Transverse colon (tissue), 4 donors: ENCODE data around the gene TRIM8. TPM values are rescaled to one million over a fixed set of nuclear protein-coding genes. Genes with fewer than 3 reads are reported as not detected.
A peak's percentile ranks its signal among the peaks of the same experiment; 100 is the strongest.
"Not testable (repeated sequence)": the region's sequence is repeated elsewhere in the genome, so short reads cannot be mapped to it uniquely, and the experiment has no call there.

Source experiments
- DNase-seq: peaks from one replicate; pipeline ENCODE4 v3.0.0-alpha.2; 2019
- H3K27ac ChIP-seq, 4 donors: fragments of 200-600 bp; sonication (generic); 2 replicates each; pipeline ENCODE4 v1.5.1; 2016 to 2018; ENCODE audit warnings: inconsistent platforms in 4 of 4
- H3K27me3 ChIP-seq: fragments of 200-600 bp; sonication (generic); 2 replicates; pipeline ENCODE4 v1.5.1; 2017; ENCODE audit warnings: inconsistent platforms
- H3K36me3 ChIP-seq, 4 donors: fragments of 200-600 bp; sonication (generic); 2 replicates each; pipeline ENCODE4 v1.5.1; 2017 to 2019; ENCODE audit warnings: inconsistent platforms in 4 of 4
- H3K4me1 ChIP-seq, 4 donors: fragments of 200-600 bp; sonication (generic); 2 replicates each; pipeline ENCODE4 v1.5.1; 2017 to 2020; ENCODE audit warnings: inconsistent platforms in 4 of 4
- H3K4me3 ChIP-seq, 4 donors: fragments of 200-600 bp; sonication (generic); 1 replicate in 1 of 4; 2 replicates in 3 of 4; pipeline versions ENCODE4 v1.5.1 to v1.6.1; 2017 to 2019; ENCODE audit warnings: inconsistent platforms in 4 of 4
- H3K9me3 ChIP-seq, 2 donors: fragments of 200-600 bp; sonication (generic); 2 replicates each; pipeline ENCODE4 v1.5.1; 2017 to 2019; ENCODE audit warnings: inconsistent platforms in 2 of 2
- EP300 ChIP-seq: sonication (generic); formaldehyde crosslinking; IDR thresholded peaks from one replicate; pipeline ENCODE4 v1.6.1; 2017; ENCODE audit warnings: antibody characterized with exemption, low read depth
- POLR2A ChIP-seq: fragments of 450-650 bp; IDR thresholded peaks from one replicate; pipeline ENCODE4 v1.6.1; 2016; ENCODE audit warnings: antibody characterized with exemption, mild to moderate bottlenecking, moderate library complexity
- POLR2AphosphoS5 ChIP-seq, 3 donors: sonication (generic); formaldehyde crosslinking; IDR thresholded peaks; one replicate each; pipeline ENCODE4 v1.6.1; 2016; ENCODE audit warnings: antibody characterized with exemption in 3 of 3
- WGBS, 2 donors: methylation state at CpG; one replicate each; pipeline ENCODE4 v1.1.5; 2018; ENCODE audit warnings: low coverage in 1 of 2; 5-methylcytosine and 5-hydroxymethylcytosine counted together
- in situ Hi-C, 4 donors: fragments of 200-750 bp; cut with MboI; loops; one replicate each; pipeline versions ENCODE4 v1.15.0 to v1.15.1; 2017; ENCODE audit warnings: low sequenced_read_pairs in 3 of 4, low pct_ligation_motif_present in 1 of 4, low pct_unique_long_range_greater_than_20kb in 1 of 4
- intact Hi-C: fragments of 100-400 bp; cut with DNase I; formaldehyde crosslinking; loops from one replicate; pipeline ENCODE4 v1.15.1; 2023; ENCODE audit warnings: low total_unique reads
- total RNA-seq, 4 donors: library from RNA; depleted of rRNA; stranded (reverse); fragments of >200 nt; gene quantifications; one replicate each; pipeline ENCODE4 v1.1.0, GENCODE V29; 2016
- TF ChIP-seq, protein P1 (sequence below), 5 experiments: fragments of 200-600 bp in 3 of 5; fragments of 450-650 bp in 2 of 5; sonication (generic) in 3 of 5; IDR thresholded peaks; 1 replicate in 2 of 5; 2 replicates in 3 of 5; pipeline ENCODE4 v1.5.1; 2016 to 2017; ENCODE audit warnings: antibody characterized with exemption in 5 of 5, inconsistent platforms in 3 of 5, mild to moderate bottlenecking in 2 of 5, moderate library complexity in 1 of 5

The TRIM8 gene
- total RNA-seq, 4 donors from 2014 or later, result 59.1 to 108 (median 66.8) TPM

DNA sequence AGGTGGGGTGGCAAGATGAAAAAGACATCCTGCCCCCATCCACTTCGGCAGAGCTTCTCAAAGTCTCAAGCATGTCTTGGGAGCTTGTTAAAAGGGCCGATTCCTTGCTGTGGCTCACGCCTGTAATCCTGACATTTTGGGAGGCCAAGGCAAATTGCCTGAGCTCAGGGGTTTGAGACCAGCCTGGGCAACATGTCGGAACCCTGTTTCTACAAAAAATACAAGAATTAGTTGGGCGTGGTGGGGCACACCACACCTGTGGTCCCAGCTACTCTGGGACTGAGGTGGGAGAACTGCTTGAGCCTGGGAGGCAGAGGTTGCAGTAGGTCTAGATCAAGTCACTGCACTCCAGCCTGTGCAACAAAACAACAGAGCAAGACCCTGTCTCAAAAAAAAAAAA is 14.5 kb downstream of the TRIM8 start:
- TF ChIP-seq EP300 (no peak), POLR2AphosphoS5 (IDR thresholded peaks at IDR 0.05) (no peak)
- TF ChIP-seq, protein P1, sequence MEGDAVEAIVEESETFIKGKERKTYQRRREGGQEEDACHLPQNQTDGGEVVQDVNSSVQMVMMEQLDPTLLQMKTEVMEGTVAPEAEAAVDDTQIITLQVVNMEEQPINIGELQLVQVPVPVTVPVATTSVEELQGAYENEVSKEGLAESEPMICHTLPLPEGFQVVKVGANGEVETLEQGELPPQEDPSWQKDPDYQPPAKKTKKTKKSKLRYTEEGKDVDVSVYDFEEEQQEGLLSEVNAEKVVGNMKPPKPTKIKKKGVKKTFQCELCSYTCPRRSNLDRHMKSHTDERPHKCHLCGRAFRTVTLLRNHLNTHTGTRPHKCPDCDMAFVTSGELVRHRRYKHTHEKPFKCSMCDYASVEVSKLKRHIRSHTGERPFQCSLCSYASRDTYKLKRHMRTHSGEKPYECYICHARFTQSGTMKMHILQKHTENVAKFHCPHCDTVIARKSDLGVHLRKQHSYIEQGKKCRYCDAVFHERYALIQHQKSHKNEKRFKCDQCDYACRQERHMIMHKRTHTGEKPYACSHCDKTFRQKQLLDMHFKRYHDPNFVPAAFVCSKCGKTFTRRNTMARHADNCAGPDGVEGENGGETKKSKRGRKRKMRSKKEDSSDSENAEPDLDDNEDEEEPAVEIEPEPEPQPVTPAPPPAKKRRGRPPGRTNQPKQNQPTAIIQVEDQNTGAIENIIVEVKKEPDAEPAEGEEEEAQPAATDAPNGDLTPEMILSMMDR (IDR thresholded peaks at IDR 0.05), result no peak
- 55% methylated on average over 5 of the region's 5 CpGs; no CpG with 5 or more reads in 1 of the 2 donors for WGBS, 2 donors
- peak overlapping the region; percentile 78 to 81 (median 80) for H3K27ac ChIP-seq

GRCh38 chr10:102660888-102661657 is 16.8 kb downstream of the TRIM8 start:
- whole genome bisulfite sequencing, 2 donors, result 3% methylated on average over 17 of the region's 22 CpGs; no CpG with 5 or more reads in 1 of the 2 donors
- Histone ChIP-seq H3K27ac (peak overlapping the region; percentile 48 to 75 (median 63)), H3K4me1 (peaks cover 28 to 48% (median 36%) of the 10 kb centered on the region in 4 donors), H3K9me3 (no peaks in the 10 kb centered on the region), H3K4me3 (peak overlapping the region in 1 of 4 donors; percentile 3), H3K27me3 (no peaks in the 10 kb centered on the region), H3K36me3 (peaks cover 0 to 11% (median 0%) of the 10 kb centered on the region in 4 donors)
- TF ChIP-seq EP300 (peak; percentile 63), POLR2AphosphoS5 (IDR thresholded peaks at IDR 0.05) (peak; percentile 94 to 98 (median 95))
- TF ChIP-seq, protein P1 (IDR thresholded peaks at IDR 0.05), result no peak
- DNase-seq, result peak; percentile 84
- intact Hi-C loops (no loop called here), in situ Hi-C loops (no loop called here)

More for the DNA sequence above, 14.5 kb downstream of the TRIM8 start:
- DNase-seq, result no peak
- no peaks in the 10 kb centered on the region for H3K27me3 ChIP-seq
- in situ Hi-C loops, result no loop called here
- peaks cover 0 to 29% (median 0%) of the 10 kb centered on the region in 4 donors for H3K36me3 ChIP-seq
- no peak overlapping the region for H3K4me3 ChIP-seq
- intact Hi-C loops, result no loop called here
- peaks cover 28 to 50% (median 36%) of the 10 kb centered on the region in 4 donors for H3K4me1 ChIP-seq
- no peaks in the 10 kb centered on the region for H3K9me3 ChIP-seq

- no peak for DNase-seq
- intact Hi-C loops (no loop called here), in situ Hi-C loops (no loop called here)
- H3K4me3 ChIP-seq, result no peak overlapping the region
- H3K27me3 ChIP-seq, result no peaks in the 10 kb centered on the region
- no peaks in the 10 kb centered on the region for H3K9me3 ChIP-seq
- TF ChIP-seq POLR2A, result no peak
- peaks cover 28 to 45% (median 35%) of the 10 kb centered on the region in 4 donors for H3K4me1 ChIP-seq
- peak overlapping the region; percentile 48 to 75 (median 63) for H3K27ac ChIP-seq
- H3K36me3 ChIP-seq, result peaks cover 0 to 7% (median 0%) of the 10 kb centered on the region in 4 donors
- WGBS, 2 donors, result 50% methylated on average over 6 of the region's 6 CpGs; no CpG with 5 or more reads in 1 of the 2 donors
These were observed 17.4 kb downstream of the TRIM8 start for GRCh38 chr10:102661658-102662028.

DNA sequence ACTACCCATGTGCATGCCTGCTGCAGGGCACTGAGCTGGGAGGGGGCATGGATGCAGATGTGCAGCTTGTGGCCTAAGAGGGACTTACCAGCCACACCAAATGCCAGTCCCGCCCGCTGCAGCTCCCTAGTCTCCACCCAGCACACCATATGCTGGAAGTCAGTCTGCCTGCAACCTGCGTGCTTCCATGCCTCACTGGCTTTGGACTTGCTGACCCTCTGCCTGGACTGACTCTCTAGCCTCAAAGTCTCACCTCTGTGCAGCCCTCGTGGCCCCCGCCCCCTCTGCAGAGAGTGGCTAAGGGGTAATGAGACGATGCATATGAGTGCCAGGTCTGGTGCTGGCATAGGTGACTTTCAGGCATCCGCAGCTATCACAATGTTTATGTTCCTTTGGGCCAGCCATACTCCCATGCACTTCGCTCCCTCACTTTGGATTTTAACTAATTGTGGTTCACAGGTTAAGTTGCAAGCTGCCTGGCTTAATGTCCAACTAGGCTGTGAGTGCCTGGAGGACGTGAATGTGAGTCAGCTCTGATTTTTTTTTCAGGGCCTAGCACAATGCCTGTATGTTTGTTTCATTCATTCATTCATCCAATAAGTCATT is 21.7 kb downstream of the TRIM8 start:
- no peak for DNase-seq
- intact Hi-C loops, result loop anchor here (1.0 kb wide), 1 partner anchor 35 kb away; no protein-coding TSS in a partner anchor
- 40 to 73% methylated on average over 5 to 9 of the region's 9 CpGs for WGBS, 2 donors

DNA sequence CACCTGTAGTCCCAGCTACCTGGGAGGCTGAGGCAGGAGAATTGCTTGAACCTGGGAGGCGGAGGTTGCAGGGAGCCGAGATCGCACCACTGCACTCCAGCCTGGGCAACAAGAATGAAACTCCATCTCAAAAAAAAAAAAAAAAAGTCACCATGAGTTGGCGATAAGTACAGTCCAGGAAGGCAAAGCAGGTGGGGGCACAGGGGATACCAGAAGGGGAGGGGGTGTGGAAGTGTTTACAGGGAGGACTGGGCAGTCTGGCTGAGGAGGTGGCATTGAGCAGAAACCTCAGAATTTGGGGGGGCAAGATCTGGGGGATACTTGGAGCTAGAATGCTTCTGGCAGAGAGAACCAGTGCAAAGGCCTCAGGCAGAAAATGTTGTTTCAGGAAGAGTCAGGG is 23.1 kb downstream of the TRIM8 start:
- H3K4me3 ChIP-seq, intact Hi-C loops, H3K27me3 ChIP-seq, H3K36me3 ChIP-seq, H3K9me3 ChIP-seq, DNase-seq, H3K27ac ChIP-seq, in situ Hi-C loops: not testable (repeated sequence)
- H3K4me1 ChIP-seq, result peaks cover 3 to 13% (median 6%) of the 10 kb centered on the region in 4 donors
- 92 to 100% methylated on average over 4 of the region's 4 CpGs for WGBS, 2 donors

More for the DNA sequence above, 21.7 kb downstream of the TRIM8 start:
- TF ChIP-seq EP300 (no peak), POLR2A (no peak), POLR2AphosphoS5 (IDR thresholded peaks at IDR 0.05) (no peak)
- TF ChIP-seq, protein P1 (IDR thresholded peaks at IDR 0.05), result no peak
- Histone ChIP-seq H3K9me3 (no peaks in the 10 kb centered on the region), H3K36me3 (no peaks in the 10 kb centered on the region), H3K27ac (no peak overlapping the region), H3K27me3 (no peaks in the 10 kb centered on the region), H3K4me3 (no peak overlapping the region), H3K4me1 (peaks cover 13 to 19% (median 13%) of the 10 kb centered on the region in 4 donors)
- in situ Hi-C loops, result no loop called here
